GM19324 (cell line): Measurements from ENCODE around the gene RERE.

Experiments
- ATAC-seq: cut with Tn5 transposase; IDR thresholded peaks from one replicate; pipeline ENCODE4 v1.9.1; 2021; ENCODE audit warnings: mild to moderate bottlenecking, moderate library complexity; ENCODE audit not compliant: unreplicated experiment, low FRiP score

RERE gene

DNA sequence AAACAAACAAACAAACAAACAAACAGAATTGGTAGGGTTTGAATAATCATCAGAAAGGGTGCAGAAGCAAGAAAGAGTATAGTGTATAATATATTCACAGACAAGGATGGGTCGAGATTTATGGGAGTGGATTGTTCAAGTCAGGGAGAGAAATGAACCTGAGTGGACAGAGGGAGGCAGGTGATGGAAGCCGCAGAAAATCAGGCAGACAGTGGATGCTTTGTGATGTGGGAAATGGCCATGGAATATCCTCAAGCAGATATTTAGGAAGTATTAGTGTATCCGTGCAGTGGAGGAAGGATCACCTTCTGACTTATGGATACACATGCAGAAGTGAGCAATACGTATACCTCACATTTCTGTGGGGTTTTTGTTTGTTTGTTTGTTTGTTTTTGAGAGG lies 513.6 kb downstream of the RERE start:
- ATAC-seq: no peak

DNA sequence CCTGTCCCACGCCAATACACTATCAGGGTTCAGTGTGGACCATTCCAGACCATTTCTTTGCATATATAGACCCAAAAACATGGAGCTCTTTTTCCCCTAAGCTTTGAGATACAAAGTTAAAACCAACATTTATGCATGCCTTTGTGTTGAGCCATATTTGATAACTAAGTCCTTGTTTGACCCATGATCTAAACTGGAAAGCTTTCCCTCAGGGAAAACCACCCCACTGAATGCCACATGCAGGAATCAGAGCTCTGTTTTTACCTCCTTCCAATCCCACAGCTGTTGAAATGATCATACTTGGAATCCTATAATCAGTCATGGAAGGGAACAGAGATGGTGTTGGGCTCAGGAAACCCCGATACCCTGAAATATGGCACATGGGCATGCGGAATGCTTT lies 514.3 kb downstream of the RERE start:
- ATAC-seq: no peak
